Gastrocnemius medialis (tissue), 4 donors: Measurements from ENCODE around the gene SERPINB12. TPM values are rescaled to one million over a fixed set of nuclear protein-coding genes. Genes with fewer than 3 reads are reported as not detected.

Source experiments
- ATAC-seq, 2 donors: fragments of 150-250 bp; one replicate each; pipeline ENCODE4 v1.9.1; 2016
- DNase-seq, 2 donors: peaks; one replicate each; pipeline ENCODE4 v3.0.0-alpha.2; 2019
- H3K27ac ChIP-seq, 4 donors: fragments of 200-600 bp; sonication (generic); 1 replicate in 1 of 4; 2 replicates in 3 of 4; pipeline ENCODE4 v1.5.1; 2016 to 2018; ENCODE audit warnings: mild to moderate bottlenecking in 2 of 4, moderate library complexity in 1 of 4
- H3K27me3 ChIP-seq, 3 donors: fragments of 200-600 bp; sonication (generic) in 2 of 3; 1 replicate in 1 of 3; 2 replicates in 2 of 3; pipeline versions ENCODE4 v1.5.1 to v1.6.0; 2016 to 2019; ENCODE audit warnings: mild to moderate bottlenecking in 1 of 3, moderate library complexity in 1 of 3
- H3K36me3 ChIP-seq, 2 donors: fragments of 200-600 bp; sonication (generic) in 1 of 2; one replicate each; pipeline ENCODE4 v1.5.1; 2017 to 2018
- H3K4me1 ChIP-seq, 2 donors: fragments of 200-600 bp; sonication (generic) in 1 of 2; one replicate each; pipeline ENCODE4 v1.5.1; 2016 to 2017; ENCODE audit warnings: mild to moderate bottlenecking in 2 of 2
- H3K4me3 ChIP-seq, 4 donors: fragments of 200-600 bp; sonication (generic) in 3 of 4; 1 replicate in 1 of 4; 2 replicates in 3 of 4; pipeline ENCODE4 v1.5.1; 2016 to 2019; ENCODE audit warnings: mild to moderate bottlenecking in 2 of 4
- H3K9me3 ChIP-seq, 3 donors: fragments of 200-600 bp; sonication (generic) in 2 of 3; 1 replicate in 1 of 3; 2 replicates in 2 of 3; pipeline ENCODE4 v1.5.1; 2016 to 2019
- POLR2A ChIP-seq, 2 donors: fragments of 450-650 bp; IDR thresholded peaks; one replicate each; pipeline ENCODE4 v1.6.1; 2017; ENCODE audit warnings: antibody characterized with exemption in 2 of 2, mild to moderate bottlenecking in 2 of 2, moderate library complexity in 2 of 2
- in situ Hi-C, 4 donors: fragments of 200-750 bp; cut with MboI; loops; one replicate each; pipeline versions ENCODE4 v1.15.0 to v1.8.0; 2017; ENCODE audit warnings: low sequenced_read_pairs in 4 of 4
- intact Hi-C: fragments of 100-400 bp; cut with DNase I; formaldehyde crosslinking; loops from one replicate; pipeline ENCODE4 v1.15.1; 2023; ENCODE audit warnings: low total_unique reads
- total RNA-seq, 4 donors: library from RNA; depleted of rRNA; stranded (reverse); fragments of >200 nt; gene quantifications; one replicate each; pipeline versions ENCODE4 v1.1.0 to v1.2.3, GENCODE V29; 2016
- TF ChIP-seq, protein P1 (sequence below), 5 experiments: fragments of 450-650 bp in 3 of 5; fragments of 200-600 bp in 2 of 5; sonication (generic) in 2 of 5; IDR thresholded peaks in 4 of 5; conservative IDR thresholded peaks in 1 of 5; 1 replicate in 4 of 5; 2 replicates in 1 of 5; pipeline ENCODE4 v1.5.1; 2016 to 2019; ENCODE audit warnings: antibody characterized with exemption in 5 of 5, mild to moderate bottlenecking in 3 of 5, moderate library complexity in 3 of 5

SERPINB12 gene, protein sequence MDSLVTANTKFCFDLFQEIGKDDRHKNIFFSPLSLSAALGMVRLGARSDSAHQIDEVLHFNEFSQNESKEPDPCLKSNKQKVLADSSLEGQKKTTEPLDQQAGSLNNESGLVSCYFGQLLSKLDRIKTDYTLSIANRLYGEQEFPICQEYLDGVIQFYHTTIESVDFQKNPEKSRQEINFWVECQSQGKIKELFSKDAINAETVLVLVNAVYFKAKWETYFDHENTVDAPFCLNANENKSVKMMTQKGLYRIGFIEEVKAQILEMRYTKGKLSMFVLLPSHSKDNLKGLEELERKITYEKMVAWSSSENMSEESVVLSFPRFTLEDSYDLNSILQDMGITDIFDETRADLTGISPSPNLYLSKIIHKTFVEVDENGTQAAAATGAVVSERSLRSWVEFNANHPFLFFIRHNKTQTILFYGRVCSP
- not detected for total RNA-seq

GRCh38 chr18:63542069-63542468 is at the start of gene SERPINB12:
SERPINB12 (plus strand) TSS chr18:63542369; CDS start chr18:63556160, 13,791 bp downstream.
- Histone ChIP-seq H3K36me3 (no peaks in the 10 kb centered on the region), H3K9me3 (no peaks in the 10 kb centered on the region), H3K4me3 (no peak within 1 kb of the TSS), H3K27me3 (no peaks in the 10 kb centered on the region), H3K27ac (no peak within 1 kb of the TSS), H3K4me1 (no peaks in the 10 kb centered on the region)
- no peak for ATAC-seq
- no peak for DNase-seq
- TF ChIP-seq, protein P1, sequence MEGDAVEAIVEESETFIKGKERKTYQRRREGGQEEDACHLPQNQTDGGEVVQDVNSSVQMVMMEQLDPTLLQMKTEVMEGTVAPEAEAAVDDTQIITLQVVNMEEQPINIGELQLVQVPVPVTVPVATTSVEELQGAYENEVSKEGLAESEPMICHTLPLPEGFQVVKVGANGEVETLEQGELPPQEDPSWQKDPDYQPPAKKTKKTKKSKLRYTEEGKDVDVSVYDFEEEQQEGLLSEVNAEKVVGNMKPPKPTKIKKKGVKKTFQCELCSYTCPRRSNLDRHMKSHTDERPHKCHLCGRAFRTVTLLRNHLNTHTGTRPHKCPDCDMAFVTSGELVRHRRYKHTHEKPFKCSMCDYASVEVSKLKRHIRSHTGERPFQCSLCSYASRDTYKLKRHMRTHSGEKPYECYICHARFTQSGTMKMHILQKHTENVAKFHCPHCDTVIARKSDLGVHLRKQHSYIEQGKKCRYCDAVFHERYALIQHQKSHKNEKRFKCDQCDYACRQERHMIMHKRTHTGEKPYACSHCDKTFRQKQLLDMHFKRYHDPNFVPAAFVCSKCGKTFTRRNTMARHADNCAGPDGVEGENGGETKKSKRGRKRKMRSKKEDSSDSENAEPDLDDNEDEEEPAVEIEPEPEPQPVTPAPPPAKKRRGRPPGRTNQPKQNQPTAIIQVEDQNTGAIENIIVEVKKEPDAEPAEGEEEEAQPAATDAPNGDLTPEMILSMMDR (IDR thresholded peaks at IDR 0.05 in 4 of 5, conservative IDR thresholded peaks at IDR 0.05 in 1 of 5), result no peak
- intact Hi-C loops, result no loop called here
- in situ Hi-C loops, result no loop called here

- Histone ChIP-seq H3K9me3 (no peaks in the 10 kb centered on the region), H3K4me1 (no peaks in the 10 kb centered on the region), H3K4me3 (no peak overlapping the region), H3K27me3 (no peaks in the 10 kb centered on the region), H3K27ac (no peak overlapping the region), H3K36me3 (no peaks in the 10 kb centered on the region)
- DNase-seq, result no peak
- TF ChIP-seq POLR2A (IDR thresholded peaks at IDR 0.05), result no peak
- TF ChIP-seq, protein P1 (IDR thresholded peaks at IDR 0.05 in 4 of 5, conservative IDR thresholded peaks at IDR 0.05 in 1 of 5), result no peak
- ATAC-seq, result no peak
- in situ Hi-C loops (no loop called here), intact Hi-C loops (no loop called here)
Observed at GRCh38 chr18:63492851-63493250, 49.3 kb upstream of the SERPINB12 start.

DNA sequence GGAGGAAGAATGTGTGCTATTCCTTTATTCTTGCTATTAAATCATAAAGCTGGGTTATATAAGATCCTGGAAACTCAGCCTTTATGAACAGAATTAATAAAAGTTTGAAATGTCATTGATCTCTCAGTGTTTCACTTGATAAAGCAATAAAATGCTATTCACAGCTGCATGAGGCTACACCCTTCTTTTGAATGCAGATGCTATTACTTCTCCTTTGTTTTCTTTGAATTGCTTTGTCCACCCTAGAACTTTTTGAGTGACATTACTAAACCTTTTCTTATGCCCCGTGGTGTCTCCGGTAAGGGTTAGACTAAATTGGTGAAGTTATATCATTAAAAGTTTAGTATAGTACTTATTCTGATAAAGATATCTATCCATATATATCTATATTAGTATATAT is 46.5 kb upstream of the SERPINB12 start:
- intact Hi-C loops (no loop called here), in situ Hi-C loops (no loop called here)
- Histone ChIP-seq H3K27me3 (no peaks in the 10 kb centered on the region), H3K4me1 (no peaks in the 10 kb centered on the region), H3K4me3 (no peak overlapping the region), H3K36me3 (no peaks in the 10 kb centered on the region), H3K9me3 (no peaks in the 10 kb centered on the region), H3K27ac (no peak overlapping the region)
- DNase-seq (no peak), ATAC-seq (no peak)
- TF ChIP-seq, protein P1 (IDR thresholded peaks at IDR 0.05 in 4 of 5, conservative IDR thresholded peaks at IDR 0.05 in 1 of 5), result no peak
- TF ChIP-seq POLR2A (IDR thresholded peaks at IDR 0.05), result no peak

DNA sequence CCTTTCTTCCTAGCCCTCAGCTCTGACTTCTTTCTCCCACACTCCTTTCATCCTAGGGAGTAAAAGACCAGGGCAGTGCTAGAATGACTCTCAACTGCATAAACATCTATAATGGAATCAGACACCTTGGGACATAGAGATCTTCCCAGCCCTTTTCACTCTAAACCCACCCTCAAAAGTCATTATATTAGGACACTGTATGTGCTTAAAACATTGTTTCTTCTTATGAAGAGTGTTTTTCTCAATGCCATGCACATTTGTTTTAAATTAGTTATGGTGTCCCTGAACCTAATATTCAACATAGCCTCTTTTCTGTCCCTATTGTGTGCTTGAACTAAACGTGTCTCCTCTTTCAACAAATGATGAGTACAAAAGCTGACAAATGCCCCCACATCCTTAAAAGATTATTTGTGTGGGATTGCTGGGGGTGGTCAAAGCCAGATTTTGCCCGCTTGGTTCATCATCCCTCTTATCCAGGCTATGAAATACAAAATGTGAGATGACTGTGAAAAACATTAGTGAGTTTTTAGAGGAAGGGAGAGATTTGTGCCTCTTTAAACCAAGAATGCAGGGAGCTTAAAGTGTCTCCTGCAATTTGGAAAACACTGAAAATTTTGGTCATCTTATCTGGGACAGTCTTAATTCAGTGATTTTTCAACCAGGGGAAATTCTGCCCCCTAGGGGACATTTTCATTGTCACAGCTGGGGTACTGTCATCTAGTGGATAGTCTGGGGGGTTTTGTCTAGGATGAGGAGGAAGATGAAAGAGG is 36.4 kb upstream of the SERPINB12 start:
- Histone ChIP-seq H3K9me3 (no peaks in the 10 kb centered on the region), H3K36me3 (no peaks in the 10 kb centered on the region), H3K4me1 (no peaks in the 10 kb centered on the region), H3K27ac (no peak overlapping the region), H3K27me3 (no peaks in the 10 kb centered on the region), H3K4me3 (no peak overlapping the region)
- no peak for ATAC-seq
- intact Hi-C loops, result no loop called here
- DNase-seq, result no peak
- no peak for TF ChIP-seq POLR2A (IDR thresholded peaks at IDR 0.05)
- TF ChIP-seq, protein P1 (IDR thresholded peaks at IDR 0.05 in 4 of 5, conservative IDR thresholded peaks at IDR 0.05 in 1 of 5), result peak in 1 of 5 experiments; percentile 34
- in situ Hi-C loops, result loop anchor here (25.0 kb wide), 1 partner anchor 482 kb away; no protein-coding TSS in a partner anchor
